SK-N-MC (cell line): ENCODE results near the gene COPB1.

Source experiments
- DNase-seq: peaks from one replicate; pipeline ENCODE4 v3.0.0-alpha.2; 2011; ENCODE audit warnings: low read depth, low spot score
- H3K27ac ChIP-seq: fragments of 200-600 bp; sonication (generic); 2 replicates; pipeline ENCODE4 v1.5.1; 2016; ENCODE audit warnings: mixed run types
- H3K36me3 ChIP-seq: fragments of 200-600 bp; sonication (generic); 2 replicates; pipeline ENCODE4 v1.6.1; 2017; ENCODE audit warnings: antibody characterized with exemption, low read length, mixed read lengths; ENCODE audit not compliant: insufficient read depth
- H3K4me3 ChIP-seq: fragments of 200-600 bp; sonication (generic); 2 replicates; pipeline ENCODE4 v1.5.1; 2016
- H3K9ac ChIP-seq: fragments of 200-600 bp; sonication (generic); 2 replicates; pipeline ENCODE4 v1.8.0; 2017; ENCODE audit warnings: mixed run types, mixed read lengths; ENCODE audit not compliant: insufficient read length
- H3K9me3 ChIP-seq: fragments of 200-600 bp; sonication (generic); 2 replicates; pipeline ENCODE4 v1.6.1; 2017; ENCODE audit warnings: low read depth, mild to moderate bottlenecking, antibody characterized with exemption, low read length, moderate library complexity, mixed read lengths
- EZH2 ChIP-seq: fragments of 200-600 bp; sonication (generic); IDR thresholded peaks from one replicate; pipeline ENCODE4 v1.6.1; 2017; ENCODE audit warnings: antibody characterized with exemption
- FOXP2 ChIP-seq: optimal IDR thresholded peaks from 2 replicates; pipeline ENCODE3; 2011; ENCODE audit warnings: mild to moderate bottlenecking, moderate library complexity; ENCODE audit not compliant: insufficient read depth; ENCODE audit errors: extremely low read length, control extremely low read depth
- POLR2AphosphoS5 ChIP-seq: IDR thresholded peaks from 2 replicates; pipeline ENCODE4 v1.6.1; 2012; ENCODE audit warnings: mild to moderate bottlenecking, low read depth, low read length, borderline replicate concordance

COPB1 gene

DNA sequence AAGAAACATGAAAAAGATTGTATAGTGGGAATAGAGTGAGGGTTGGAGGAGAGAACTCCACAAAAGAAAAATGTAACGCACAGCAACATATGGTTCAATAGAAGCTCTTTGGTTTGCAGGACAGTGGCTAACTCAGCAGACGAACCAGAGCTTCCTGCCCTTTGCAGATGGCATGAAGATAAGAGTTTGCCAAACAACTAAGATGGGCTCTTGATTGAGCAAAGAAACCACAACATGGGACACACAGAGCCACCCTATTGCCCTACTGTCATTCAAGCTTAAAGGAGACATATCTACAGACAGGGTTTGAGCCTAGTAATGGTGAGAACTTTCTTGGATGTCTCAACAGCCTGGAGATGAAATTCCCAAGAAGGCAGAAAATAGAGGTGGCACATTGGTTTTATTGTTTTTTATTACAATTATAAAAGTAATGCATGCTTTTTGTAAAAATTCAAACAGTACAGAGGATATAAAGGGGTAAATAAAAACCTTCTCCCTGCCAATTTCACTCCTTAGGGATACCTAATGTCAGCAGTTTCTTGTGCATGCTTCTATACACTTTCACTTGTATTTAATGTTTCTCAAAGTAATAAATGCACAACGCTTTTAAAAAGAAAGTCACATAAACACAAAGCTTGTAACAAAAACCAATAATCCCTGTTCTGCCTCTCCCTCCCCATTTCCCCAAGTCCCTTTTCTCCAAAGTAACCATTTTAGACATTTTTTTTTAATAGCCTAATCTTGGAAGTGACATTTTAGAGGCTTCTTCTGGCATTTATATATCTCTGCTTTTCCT, 63.7 kb downstream of the COPB1 start:
- H3K9ac ChIP-seq: no peak overlapping the region
- no peak for TF ChIP-seq FOXP2
- TF ChIP-seq EZH2: no peak
- TF ChIP-seq POLR2AphosphoS5: no peak
- no peak for DNase-seq
- no peak overlapping the region for H3K4me3 ChIP-seq
- no peak overlapping the region for H3K27ac ChIP-seq
- H3K36me3 ChIP-seq: no peaks in the 10 kb centered on the region
- H3K9me3 ChIP-seq: no peaks in the 10 kb centered on the region

GRCh38 chr11:14425621-14426020, 74.0 kb downstream of the COPB1 start:
- Histone ChIP-seq H3K36me3 (no peaks in the 10 kb centered on the region), H3K9ac (no peak overlapping the region), H3K27ac (no peak overlapping the region), H3K4me3 (no peak overlapping the region), H3K9me3 (no peaks in the 10 kb centered on the region)
- DNase-seq: no peak
- no peak for TF ChIP-seq FOXP2
- TF ChIP-seq EZH2: no peak
- no peak for TF ChIP-seq POLR2AphosphoS5

- Histone ChIP-seq H3K36me3 (no peaks in the 10 kb centered on the region), H3K9me3 (no peaks in the 10 kb centered on the region), H3K9ac (no peak overlapping the region), H3K4me3 (no peak overlapping the region), H3K27ac (no peak overlapping the region)
- DNase-seq: no peak
- TF ChIP-seq EZH2 (no peak), POLR2AphosphoS5 (no peak), FOXP2 (no peak)
These were observed 75.5 kb downstream of the COPB1 start for GRCh38 chr11:14424096-14424495.

DNA sequence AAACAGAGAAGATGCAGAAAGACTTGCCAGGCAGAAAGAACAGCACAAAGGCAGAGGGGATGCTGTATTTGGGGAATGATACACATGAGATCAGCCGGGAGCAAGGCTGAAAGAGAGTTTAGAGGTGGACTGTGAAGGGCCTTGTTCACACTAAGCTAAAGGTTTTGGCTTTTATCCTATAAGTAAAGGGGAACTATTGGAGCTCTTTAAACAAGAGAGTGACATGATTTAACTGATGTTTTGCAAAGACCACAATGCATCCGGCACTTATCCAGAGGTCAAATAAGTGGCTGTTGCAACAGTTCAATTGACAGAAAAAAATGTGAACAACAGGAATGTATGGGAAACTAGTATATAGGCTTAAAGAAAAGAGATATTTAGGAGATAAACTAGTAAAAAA, 76.0 kb downstream of the COPB1 start:
- no peak overlapping the region for H3K4me3 ChIP-seq
- TF ChIP-seq EZH2: no peak
- TF ChIP-seq POLR2AphosphoS5: no peak
- no peak overlapping the region for H3K27ac ChIP-seq
- H3K36me3 ChIP-seq: no peaks in the 10 kb centered on the region
- no peak overlapping the region for H3K9ac ChIP-seq
- no peak for DNase-seq
- H3K9me3 ChIP-seq: no peaks in the 10 kb centered on the region

- no peak overlapping the region for H3K9ac ChIP-seq
- TF ChIP-seq FOXP2 (no peak), EZH2 (no peak), POLR2AphosphoS5 (no peak)
- H3K4me3 ChIP-seq: peak overlapping the region; percentile 43
- no peaks in the 10 kb centered on the region for H3K36me3 ChIP-seq
- no peak for DNase-seq
- H3K27ac ChIP-seq: no peak overlapping the region
- H3K9me3 ChIP-seq: no peaks in the 10 kb centered on the region
These were observed 76.8 kb downstream of the COPB1 start for GRCh38 chr11:14422814-14423182.

- H3K9ac ChIP-seq: no peak overlapping the region
- no peak for DNase-seq
These were observed 77.4 kb downstream of the COPB1 start for GRCh38 chr11:14422052-14422813.

DNA sequence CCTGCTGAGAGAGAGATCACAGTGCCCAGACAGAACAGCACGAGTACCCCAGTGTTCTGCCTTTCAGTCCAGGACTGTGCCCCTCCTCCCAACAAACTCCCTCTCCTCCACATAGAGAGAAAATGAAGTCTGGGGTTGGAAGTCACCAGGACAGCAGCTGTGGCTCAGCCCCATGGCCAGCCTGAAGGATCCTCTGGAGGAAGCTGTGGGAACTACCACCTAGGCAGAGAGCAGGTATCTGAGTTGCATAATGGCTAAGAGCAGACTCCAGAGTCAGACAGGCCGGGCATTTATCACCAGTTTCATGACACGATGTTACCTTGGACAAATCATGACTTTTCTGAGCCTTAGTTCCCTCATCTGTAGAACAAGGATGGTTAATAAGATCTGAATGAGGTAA, 79.4 kb downstream of the COPB1 start:
- H3K36me3 ChIP-seq: no peaks in the 10 kb centered on the region
- H3K9ac ChIP-seq: no peak overlapping the region
- H3K4me3 ChIP-seq: no peak overlapping the region
- DNase-seq: no peak
- no peak overlapping the region for H3K27ac ChIP-seq
- H3K9me3 ChIP-seq: no peaks in the 10 kb centered on the region
- no peak for TF ChIP-seq EZH2
- no peak for TF ChIP-seq FOXP2
- no peak for TF ChIP-seq POLR2AphosphoS5

More at GRCh38 chr11:14422052-14422813, 77.4 kb downstream of the COPB1 start:
- Histone ChIP-seq H3K36me3 (no peaks in the 10 kb centered on the region), H3K4me3 (peak overlapping the region; percentile 43), H3K27ac (no peak overlapping the region), H3K9me3 (no peaks in the 10 kb centered on the region)
- TF ChIP-seq EZH2: no peak
- peak; percentile 69 for TF ChIP-seq FOXP2

- no peak for DNase-seq
- H3K4me3 ChIP-seq: no peak overlapping the region
- H3K9me3 ChIP-seq: no peaks in the 10 kb centered on the region
- H3K36me3 ChIP-seq: no peaks in the 10 kb centered on the region
- H3K9ac ChIP-seq: no peak overlapping the region
- H3K27ac ChIP-seq: no peak overlapping the region
- no peak for TF ChIP-seq POLR2AphosphoS5
- TF ChIP-seq FOXP2: no peak
- no peak for TF ChIP-seq EZH2
These were observed 80.7 kb downstream of the COPB1 start for GRCh38 chr11:14418801-14419417.
